Liver (tissue), 9 donors: ENCODE data around the gene CELF2. TPM values are rescaled to one million over a fixed set of nuclear protein-coding genes. Genes with fewer than 3 reads are reported as not detected.

Experiments
- DNase-seq: peaks from one replicate; pipeline ENCODE4 v3.0.0-alpha.2; 2017; ENCODE audit warnings: low spot score
- H3K27ac ChIP-seq, 2 donors: one replicate each; pipeline ENCODE4 v1.7.0; 2013; ENCODE audit warnings: inconsistent platforms in 2 of 2, low read length in 2 of 2, control low read depth in 1 of 2, low read depth in 1 of 2, mild to moderate bottlenecking in 1 of 2
- H3K27me3 ChIP-seq, 4 donors: one replicate each; pipeline versions ENCODE4 v1.6.1 to v1.7.0; 2013; ENCODE audit warnings: low read length in 3 of 4, inconsistent platforms in 1 of 4, mild to moderate bottlenecking in 1 of 4, moderate library complexity in 1 of 4; ENCODE audit not compliant: control insufficient read depth in 4 of 4, insufficient read depth in 4 of 4
- H3K36me3 ChIP-seq, 4 donors: one replicate each; pipeline versions ENCODE4 v1.6.1 to v1.7.0; 2013; ENCODE audit warnings: low read length in 3 of 4, mild to moderate bottlenecking in 3 of 4, low read depth in 1 of 4, moderate library complexity in 1 of 4; ENCODE audit not compliant: control insufficient read depth in 4 of 4, insufficient read depth in 3 of 4
- H3K4me1 ChIP-seq, 4 donors: one replicate each; pipeline versions ENCODE4 v1.6.1 to v1.7.0; 2013; ENCODE audit warnings: low read length in 3 of 4, mild to moderate bottlenecking in 3 of 4, moderate library complexity in 1 of 4; ENCODE audit not compliant: control insufficient read depth in 4 of 4, insufficient read depth in 4 of 4
- H3K4me3 ChIP-seq, 3 donors: one replicate each; pipeline versions ENCODE4 v1.6.1 to v1.7.0; 2013; ENCODE audit warnings: low read length in 3 of 3, control low read depth in 1 of 3, low read depth in 1 of 3, mild to moderate bottlenecking in 1 of 3
- H3K9ac ChIP-seq, 2 donors: one replicate each; pipeline ENCODE4 v1.7.0; 2013; ENCODE audit warnings: low read length in 2 of 2, mild to moderate bottlenecking in 2 of 2, moderate library complexity in 2 of 2, control low read depth in 1 of 2, low read depth in 1 of 2
- H3K9me3 ChIP-seq, 4 donors: one replicate each; pipeline versions ENCODE4 v1.6.1 to v1.7.0; 2013; ENCODE audit warnings: low read length in 3 of 4; ENCODE audit not compliant: control insufficient read depth in 4 of 4
- ATF3 ChIP-seq: IDR thresholded peaks from 2 replicates; pipeline ENCODE4 v1.6.1; 2016; ENCODE audit warnings: antibody characterized with exemption
- CTCF ChIP-seq: fragments of 150-350 bp; IDR thresholded peaks from 2 replicates; pipeline ENCODE4 v1.5.1; 2017; ENCODE audit warnings: improper control_type of control experiment, low read depth, low read length; ENCODE audit not compliant: missing input control
- EGR1 ChIP-seq, 2 donors: IDR thresholded peaks; 2 replicates each; pipeline ENCODE4 v1.6.1; 2016 to 2018; ENCODE audit warnings: antibody characterized with exemption in 2 of 2, low read depth in 2 of 2
- FOXA1 ChIP-seq: IDR thresholded peaks from 2 replicates; pipeline ENCODE4 v1.6.1; 2016; ENCODE audit warnings: antibody characterized with exemption
- FOXA2 ChIP-seq: IDR thresholded peaks from 2 replicates; pipeline ENCODE4 v1.6.1; 2016; ENCODE audit warnings: antibody characterized with exemption
- GABPA ChIP-seq, 2 donors: IDR thresholded peaks in 1 of 2; conservative IDR thresholded peaks in 1 of 2; 2 replicates each; pipeline ENCODE4 v1.6.1; 2016; ENCODE audit warnings: antibody characterized with exemption in 2 of 2, mild to moderate bottlenecking in 1 of 2, moderate library complexity in 1 of 2
- HNF4A ChIP-seq, 2 donors: conservative IDR thresholded peaks; 2 replicates each; pipeline ENCODE4 v1.6.1; 2016; ENCODE audit warnings: antibody characterized with exemption in 2 of 2, mild to moderate bottlenecking in 2 of 2
- HNF4G ChIP-seq: IDR thresholded peaks from 2 replicates; pipeline ENCODE4 v1.6.1; 2016; ENCODE audit warnings: antibody characterized with exemption
- JUND ChIP-seq, 2 donors: IDR thresholded peaks; 2 replicates each; pipeline ENCODE4 v1.6.1; 2016; ENCODE audit warnings: antibody characterized with exemption in 2 of 2
- MAX ChIP-seq: IDR thresholded peaks from 2 replicates; pipeline ENCODE4 v1.6.1; 2016; ENCODE audit warnings: antibody characterized with exemption
- NR2F2 ChIP-seq: IDR thresholded peaks from 2 replicates; pipeline ENCODE4 v1.6.1; 2016; ENCODE audit warnings: antibody characterized with exemption
- RAD21 ChIP-seq, 2 donors: IDR thresholded peaks; 2 replicates each; pipeline ENCODE4 v1.6.1; 2016; ENCODE audit warnings: antibody characterized with exemption in 2 of 2, mild to moderate bottlenecking in 2 of 2
- REST ChIP-seq: IDR thresholded peaks from 2 replicates; pipeline ENCODE4 v1.6.1; 2016; ENCODE audit warnings: antibody characterized with exemption, mild to moderate bottlenecking
- RXRA ChIP-seq, 2 donors: IDR thresholded peaks; 2 replicates each; pipeline ENCODE4 v1.6.1; 2017 to 2018; ENCODE audit warnings: antibody characterized with exemption in 2 of 2, mild to moderate bottlenecking in 1 of 2
- SP1 ChIP-seq: IDR thresholded peaks from 2 replicates; pipeline ENCODE4 v1.6.1; 2018; ENCODE audit warnings: antibody characterized with exemption, mild to moderate bottlenecking
- TAF1 ChIP-seq: conservative IDR thresholded peaks from 2 replicates; pipeline ENCODE4 v1.6.1; 2016; ENCODE audit warnings: antibody characterized with exemption, mild to moderate bottlenecking
- ZBTB33 ChIP-seq: IDR thresholded peaks from 2 replicates; pipeline ENCODE4 v1.6.1; 2016; ENCODE audit warnings: antibody characterized with exemption
- WGBS: extraction: QIAGEN DNeasy Blood & Tissue Kit; methylation state at CpG from one replicate; pipeline ENCODE4 v1.1.7; 2013; 5-methylcytosine and 5-hydroxymethylcytosine counted together
- polyA plus RNA-seq, 2 donors: library from polyadenylated mRNA; stranded (reverse) in 1 of 2; unstranded in 1 of 2; fragments of 200-250 nt in 1 of 2; fragments of >200 nt in 1 of 2; fragmentation: Nextera tagmentation in 1 of 2; extraction: Ambion mirVana in 1 of 2; gene quantifications; one replicate each; pipeline versions ENCODE4 v1.2.1 to v1.2.3, GENCODE V29; 2013 to 2015
- total RNA-seq, 2 donors: library from RNA; depleted of rRNA; stranded (reverse); fragments of >200 nt; gene quantifications; one replicate each; pipeline ENCODE4 v1.2.3, GENCODE V29; 2014
- donor health status: healthy.
- donor health status: healthy.
- donor health status: healthy.
- donor health status: healthy.
- donor health status: healthy.

The CELF2 gene
- total and polyA plus RNA-seq, 4 donors, result 1.4 to 8.5 (median 5.6) TPM

GRCh38 chr10:11179516-11180105 is 161.9 kb downstream of the CELF2 start:
- H3K27me3 ChIP-seq, result no peaks in the 10 kb centered on the region
- no peaks in the 10 kb centered on the region for H3K4me1 ChIP-seq
- no peak for TF ChIP-seq JUND (IDR thresholded peaks at IDR 0.05)
- TF ChIP-seq CTCF, result no peak
- WGBS, result 69% methylated on average over 6 of the region's 6 CpGs
- no peak overlapping the region for H3K27ac ChIP-seq
- H3K36me3 ChIP-seq, result no peaks in the 10 kb centered on the region
- H3K9ac ChIP-seq, result no peak overlapping the region
- H3K4me3 ChIP-seq, result no peak overlapping the region
- H3K9me3 ChIP-seq, result no peaks in the 10 kb centered on the region
- DNase-seq, result no peak

- Histone ChIP-seq H3K9ac (no peak overlapping the region), H3K4me1 (no peaks in the 10 kb centered on the region), H3K27me3 (no peaks in the 10 kb centered on the region), H3K27ac (no peak overlapping the region), H3K36me3 (no peaks in the 10 kb centered on the region), H3K9me3 (peaks cover 0 to 6% (median 1%) of the 10 kb centered on the region in 4 donors), H3K4me3 (no peak overlapping the region)
- WGBS, result 65% methylated on average over 14 of the region's 14 CpGs
- TF ChIP-seq FOXA1 (no peak), CTCF (no peak), REST (no peak), ZBTB33 (no peak), RXRA (IDR thresholded peaks at IDR 0.05) (no peak), JUND (IDR thresholded peaks at IDR 0.05) (no peak), EGR1 (IDR thresholded peaks at IDR 0.05; ENCODE audit: low read depth in 2 of 2) (no peak), HNF4G (no peak), TAF1 (no peak), FOXA2 (no peak), GABPA (IDR thresholded peaks at IDR 0.05 in 1 of 2, conservative IDR thresholded peaks at IDR 0.05 in 1 of 2) (no peak), HNF4A (conservative IDR thresholded peaks at IDR 0.05) (no peak), SP1 (no peak), RAD21 (IDR thresholded peaks at IDR 0.05) (no peak), MAX (no peak), NR2F2 (no peak), ATF3 (no peak)
- no peak for DNase-seq
Measured at GRCh38 chr10:11180228-11180627, 162.6 kb downstream of the CELF2 start.
